SK-N-SH (cell line): ENCODE data around the gene RARG.

Experiments
- CTCF ChIP-seq: fragments of 200-600 bp; sonication (generic); IDR thresholded peaks from 2 replicates; pipeline ENCODE4 v1.6.1; 2017; ENCODE audit warnings: antibody characterized with exemption, mild to moderate bottlenecking, moderate library complexity
- EP300 ChIP-seq, 2 experiments: IDR thresholded peaks; 2 replicates each; pipeline versions ENCODE4 v1.4.0 to v1.6.1; 2012; ENCODE audit warnings: borderline replicate concordance in 1 of 2, low read depth in 1 of 2, low read length in 1 of 2
- EZH2phosphoT487 ChIP-seq: fragments of 200-600 bp; sonication (generic); IDR thresholded peaks from 2 replicates; pipeline ENCODE4 v1.6.1; 2017; ENCODE audit warnings: low read depth, mixed run types, mild to moderate bottlenecking, antibody characterized with exemption, moderate library complexity, borderline replicate concordance
- GABPA ChIP-seq: IDR thresholded peaks from 2 replicates; pipeline ENCODE4 v1.4.0; 2012; ENCODE audit warnings: low read depth, mild to moderate bottlenecking
- MXI1 ChIP-seq: IDR thresholded peaks from 2 replicates; pipeline ENCODE4 v1.6.1; 2012; ENCODE audit warnings: mild to moderate bottlenecking, low read depth, low read length, improper control_type of control experiment
- POLR2AphosphoS5 ChIP-seq: IDR thresholded peaks from 2 replicates; pipeline ENCODE4 v1.6.1; 2012; ENCODE audit warnings: low read depth, low read length
- RAD21 ChIP-seq: IDR thresholded peaks from 2 replicates; pipeline ENCODE4 v1.6.1; 2012; ENCODE audit warnings: mild to moderate bottlenecking, low read length
- REST ChIP-seq: IDR thresholded peaks from 2 replicates; pipeline ENCODE4 v1.6.1; 2012; ENCODE audit warnings: mild to moderate bottlenecking, low read depth, low read length, moderate library complexity
- SIN3A ChIP-seq: IDR thresholded peaks from 2 replicates; pipeline ENCODE4 v1.6.1; 2012; ENCODE audit warnings: low read depth, mild to moderate bottlenecking, low read length, moderate library complexity, borderline replicate concordance
- TAF1 ChIP-seq: IDR thresholded peaks from 2 replicates; pipeline ENCODE4 v1.6.1; 2012; ENCODE audit warnings: low read depth, mild to moderate bottlenecking, low read length, moderate library complexity, borderline replicate concordance
- USF1 ChIP-seq: IDR thresholded peaks from 2 replicates; pipeline ENCODE4 v1.4.0; 2012; ENCODE audit warnings: low read depth, borderline replicate concordance
- ZBTB33 ChIP-seq: IDR thresholded peaks from 2 replicates; pipeline ENCODE4 v1.4.0; 2012; ENCODE audit warnings: low read depth, borderline replicate concordance

- TF ChIP-seq MXI1 (no peak), REST (no peak), GABPA (no peak), EZH2phosphoT487 (no peak), CTCF (0 out of 2 replicates have a peak, but pooled peaks have one; percentile 6), RAD21 (no peak), ZBTB33 (no peak), USF1 (no peak), EP300 (IDR thresholded peaks at IDR 0.05; ENCODE audit: borderline replicate concordance in 1 of 2, low read depth in 1 of 2, low read length in 1 of 2) (no peak), POLR2AphosphoS5 (no peak), TAF1 (no peak), SIN3A (no peak)
Measured at GRCh38 chr12:53233671-53234121, 1.7 kb upstream of the RARG start.
